GM12801 (cell line): ENCODE data around the gene B3GAT2.

Experiments
- CTCF ChIP-seq: IDR thresholded peaks from one replicate; pipeline ENCODE4 v1.5.1; 2011; ENCODE audit warnings: control low read depth; ENCODE audit not compliant: insufficient read length; ENCODE audit errors: extremely low read depth

The B3GAT2 gene

GRCh38 chr6:70982747-70983146 lies 25.9 kb upstream of the B3GAT2 start:
- no peak for TF ChIP-seq CTCF

GRCh38 chr6:70980727-70981126 lies 23.9 kb upstream of the B3GAT2 start:
- no peak for TF ChIP-seq CTCF

- TF ChIP-seq CTCF: no peak
Observed at GRCh38 chr6:70973604-70974003, 16.7 kb upstream of the B3GAT2 start.

GRCh38 chr6:70967049-70967448 lies 10.2 kb upstream of the B3GAT2 start:
- no peak for TF ChIP-seq CTCF

- no peak for TF ChIP-seq CTCF
Observed at GRCh38 chr6:70957284-70957617, 391 bp upstream of the B3GAT2 start.

GRCh38 chr6:70956191-70956450 lies 739 bp downstream of the B3GAT2 start:
- TF ChIP-seq CTCF: no peak

- TF ChIP-seq CTCF: no peak
Observed at GRCh38 chr6:70955441-70956190, 1.2 kb downstream of the B3GAT2 start.

- TF ChIP-seq CTCF: no peak
Observed at GRCh38 chr6:70954750-70955149, 2.1 kb downstream of the B3GAT2 start.
